RWPE1 (cell line): ENCODE results near the gene CFB.

Experiments used
- CTCF ChIA-PET: fragments of 350-600 bp; sonication (Branson Sonifier 250); formaldehyde crosslinking; extraction: SDS; loops from one replicate; lab custom pipeline; 2021; lab: Yijun Ruan, JAX
- POLR2A ChIA-PET: fragments of 400-600 bp; formaldehyde crosslinking; extraction: SDS; loops from one replicate; lab custom pipeline; 2020; ENCODE audit warnings: antibody characterized with exemption; ENCODE audit not compliant: low non-redundant PET; lab: Yijun Ruan, JAX
- DNase-seq: peaks from one replicate; pipeline ENCODE4 v3.0.0; 2012; ENCODE audit warnings: low spot score
- H3K27ac ChIP-seq: fragments of 450-650 bp; 2 replicates; pipeline ENCODE4 v1.5.1; 2017
- CTCF ChIP-seq: fragments of 450-650 bp; conservative IDR thresholded peaks from 2 replicates; pipeline ENCODE4 v1.5.1; 2017; ENCODE audit warnings: low read depth, mild to moderate bottlenecking

Gene CFB

DNA sequence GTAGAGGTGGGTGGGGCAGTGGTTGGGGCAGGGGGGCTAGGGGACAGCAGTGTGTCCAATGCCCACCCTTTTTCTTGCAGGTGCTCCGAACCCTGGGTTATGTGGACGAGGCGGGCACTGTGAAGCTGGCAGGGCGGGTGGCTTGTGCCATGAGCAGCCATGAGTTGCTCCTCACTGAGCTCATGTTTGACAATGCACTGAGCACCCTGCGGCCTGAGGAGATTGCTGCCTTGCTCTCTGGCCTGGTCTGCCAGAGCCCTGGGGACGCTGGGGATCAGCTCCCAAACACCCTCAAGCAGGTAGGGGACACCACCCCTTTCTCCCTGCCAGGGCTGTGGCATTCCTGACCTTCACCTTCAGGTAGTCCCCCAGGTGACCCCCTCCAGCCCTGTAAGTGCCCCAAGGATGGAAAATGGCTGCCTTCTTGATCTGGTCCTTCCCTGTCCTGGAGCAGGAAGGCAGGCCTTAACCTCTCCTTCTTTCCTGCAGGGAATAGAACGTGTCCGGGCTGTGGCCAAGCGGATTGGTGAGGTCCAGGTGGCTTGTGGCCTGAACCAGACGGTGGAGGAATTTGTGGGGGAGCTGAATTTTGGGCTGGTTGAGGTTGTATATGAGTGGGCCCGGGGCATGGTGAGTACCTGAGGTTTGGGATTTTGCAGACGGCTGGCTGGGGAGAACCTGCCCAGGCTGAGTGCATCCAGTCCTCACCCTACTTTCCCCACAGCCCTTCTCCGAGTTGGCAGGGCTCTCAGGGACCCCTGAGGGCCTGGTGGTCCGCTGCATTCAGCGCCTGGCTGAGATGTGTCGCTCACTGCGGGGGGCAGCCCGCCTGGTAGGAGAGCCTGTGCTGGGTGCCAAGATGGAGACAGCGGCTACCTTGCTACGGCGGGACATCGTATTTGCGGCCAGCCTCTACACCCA lies 23.2 kb downstream of the CFB start:
- TF ChIP-seq CTCF, result no peak
- DNase-seq, result no peak
- POLR2A ChIA-PET, result interaction anchor here (1.2 kb wide), 1 partner anchor 10 kb away, joined by 3 read pairs; the partner anchor contains the start of genes NELFE and SKIC2
- CTCF ChIA-PET, result interaction anchor here (0.9 kb wide), 1 partner anchor 119 kb away, joined by 3 read pairs; no protein-coding TSS in a partner anchor
- H3K27ac ChIP-seq, result peak overlapping the region; percentile 97

- ChIA-PET POLR2A (interaction anchor here (0.7 to 1.2 kb wide), 2 partner anchors 10 to 48 kb away, joined by 3 read pairs; partner anchors contain the start of genes NELFE and SKIC2), CTCF (interaction anchor here (0.5 to 1.2 kb wide), 3 partner anchors 17 to 285 kb away, joined by 3 to 5 read pairs (median 3); no protein-coding TSS in a partner anchor)
- TF ChIP-seq CTCF, result no peak
- H3K27ac ChIP-seq, result peak overlapping the region; percentile 97
- DNase-seq, result no peak
These were observed 24.1 kb downstream of the CFB start for GRCh38 chr6:31969712-31970603.

DNA sequence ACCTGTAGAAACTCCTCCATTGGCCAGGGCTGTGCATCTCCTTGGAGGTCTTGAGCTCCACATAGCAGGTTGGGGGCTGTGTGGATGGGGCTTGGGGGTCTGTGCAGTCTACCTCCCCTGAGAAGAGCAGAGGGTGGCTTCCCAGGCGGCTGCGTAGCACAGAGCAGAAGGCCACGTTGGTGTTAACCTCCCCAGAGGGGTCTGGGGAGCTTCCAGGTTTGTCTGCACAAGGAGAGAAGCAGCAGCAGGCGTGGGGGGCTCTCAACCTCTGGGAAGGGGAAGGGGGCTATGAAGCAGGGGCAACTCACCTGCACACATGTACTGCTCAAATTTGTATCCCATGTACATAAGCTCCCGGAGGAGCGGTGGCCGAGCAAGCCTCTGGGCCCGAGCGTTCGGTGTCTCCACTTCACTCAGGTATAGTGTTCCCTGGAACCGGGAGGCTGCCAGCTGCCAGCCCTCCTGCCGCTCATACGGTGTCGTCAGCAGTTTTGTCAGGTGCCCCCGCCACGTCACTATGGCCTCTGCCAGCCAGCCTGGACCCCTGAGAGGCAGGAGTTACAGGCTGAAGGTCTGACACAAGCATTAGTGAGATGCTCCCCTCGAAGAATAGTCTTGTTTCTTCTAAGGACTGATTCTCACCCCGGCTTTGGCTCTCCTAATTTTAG lies 24.8 kb downstream of the CFB start:
- POLR2A ChIA-PET, result interaction anchor here (0.7 to 1.2 kb wide), 2 partner anchors 11 to 49 kb away, joined by 3 read pairs; partner anchors contain the start of genes NELFE and SKIC2
- H3K27ac ChIP-seq, result peak overlapping the region; percentile 97
- no peak for TF ChIP-seq CTCF
- no peak for DNase-seq
- CTCF ChIA-PET, result interaction anchor here (0.5 to 1.2 kb wide), 3 partner anchors 18 to 319 kb away, joined by 3 to 5 read pairs (median 3); partner anchors contain the start of gene BAG6

GRCh38 chr6:31971279-31971992 lies 25.5 kb downstream of the CFB start:
- TF ChIP-seq CTCF, result no peak
- no peak for DNase-seq
- ChIA-PET POLR2A (interaction anchor here (1.3 kb wide), 1 partner anchor 12 kb away, joined by 6 read pairs; the partner anchor contains the start of genes NELFE and SKIC2), CTCF (interaction anchor here (0.5 to 1.2 kb wide), 2 partner anchors 19 to 319 kb away, joined by 3 to 5 read pairs; partner anchors contain the start of gene BAG6)
- H3K27ac ChIP-seq, result peak overlapping the region; percentile 97

GRCh38 chr6:31971993-31972708 lies 26.3 kb downstream of the CFB start, which contains the start of gene DXO:
Gene DXO (minus strand): TSS chr6:31972138. CDS start chr6:31971675, 463 bp downstream.
- H3K27ac ChIP-seq, result peak within 1 kb of the TSS; percentile 97
- TF ChIP-seq CTCF, result no peak
- POLR2A ChIA-PET, result interaction anchor here (1.3 kb wide), 1 partner anchor 13 kb away, joined by 6 read pairs; the partner anchor contains the start of genes NELFE and SKIC2
- CTCF ChIA-PET, result no interaction called here
- peak; percentile 99 for DNase-seq
